H9 (cell line): Measurements from ENCODE around the gene IL16. TPM values are rescaled to one million over a fixed set of nuclear protein-coding genes. Genes with fewer than 3 reads are reported as not detected.

Experiments
- DNase-seq: peaks from one replicate; pipeline ENCODE4 v3.0.0-alpha.2; 2017
- H2AFZ ChIP-seq: one replicate; pipeline ENCODE4 v1.6.1; 2013; ENCODE audit warnings: mild to moderate bottlenecking, low read length, control low read depth, moderate library complexity
- H2AK5ac ChIP-seq: 2 replicates; pipeline ENCODE4 v1.6.1; 2013; ENCODE audit warnings: low read length, control low read depth, mixed read lengths; ENCODE audit not compliant: insufficient read length
- H2BK120ac ChIP-seq: one replicate; pipeline ENCODE4 v1.6.1; 2013; ENCODE audit warnings: low read depth, mild to moderate bottlenecking, low read length, control low read depth, inconsistent platforms; ENCODE audit not compliant: poor library complexity, severe bottlenecking
- H2BK12ac ChIP-seq: 2 replicates; pipeline ENCODE4 v1.6.1; 2013; ENCODE audit warnings: low read length, control low read depth, mixed read lengths, low read depth; ENCODE audit not compliant: insufficient read length
- H2BK15ac ChIP-seq: 2 replicates; pipeline ENCODE4 v1.6.1; 2013; ENCODE audit warnings: low read depth, low read length, control low read depth
- H2BK20ac ChIP-seq: one replicate; pipeline ENCODE4 v1.6.1; 2013; ENCODE audit warnings: low read depth, mild to moderate bottlenecking, low read length, control low read depth, inconsistent platforms; ENCODE audit not compliant: poor library complexity, severe bottlenecking
- H2BK5ac ChIP-seq: 2 replicates; pipeline ENCODE4 v1.6.1; 2013; ENCODE audit warnings: low read length, control low read depth, mixed read lengths; ENCODE audit not compliant: insufficient read length
- H3K14ac ChIP-seq: 2 replicates; pipeline ENCODE4 v1.6.1; 2013; ENCODE audit warnings: low read length, control low read depth; ENCODE audit not compliant: insufficient read depth
- H3K18ac ChIP-seq: 2 replicates; pipeline ENCODE4 v1.6.1; 2013; ENCODE audit warnings: low read depth, mild to moderate bottlenecking, mixed read lengths, low read length, control low read depth; ENCODE audit not compliant: insufficient read length
- H3K23ac ChIP-seq: 2 replicates; pipeline ENCODE4 v1.6.1; 2013; ENCODE audit warnings: low read length, control low read depth, mixed read lengths, low read depth; ENCODE audit not compliant: insufficient read length
- H3K23me2 ChIP-seq: 2 replicates; pipeline ENCODE4 v1.6.1; 2013; ENCODE audit warnings: low read depth, mild to moderate bottlenecking, mixed read lengths, low read length, control low read depth; ENCODE audit not compliant: insufficient read length, poor library complexity, severe bottlenecking
- H3K27ac ChIP-seq: 2 replicates; pipeline ENCODE4 v1.5.1; 2013; ENCODE audit warnings: low read length, control low read depth, mixed read lengths, low read depth; ENCODE audit not compliant: insufficient read length
- H3K27me3 ChIP-seq: 2 replicates; pipeline ENCODE4 v1.6.1; 2013; ENCODE audit warnings: low read length, control low read depth, inconsistent platforms; ENCODE audit not compliant: insufficient read depth
- H3K4ac ChIP-seq: 2 replicates; pipeline ENCODE4 v1.6.1; 2013; ENCODE audit warnings: low read depth, mild to moderate bottlenecking, control low read depth, inconsistent platforms, low read length, moderate library complexity
- H3K4me1 ChIP-seq: 2 replicates; pipeline ENCODE4 v1.6.1; 2013; ENCODE audit warnings: low read length, control low read depth, inconsistent platforms; ENCODE audit not compliant: insufficient read depth
- H3K4me2 ChIP-seq: 2 replicates; pipeline ENCODE4 v1.6.1; 2013; ENCODE audit warnings: low read length, control low read depth, mixed read lengths; ENCODE audit not compliant: insufficient read length, insufficient read depth
- H3K56ac ChIP-seq: 2 replicates; pipeline ENCODE4 v1.6.1; 2013; ENCODE audit warnings: low read depth, mild to moderate bottlenecking, mixed read lengths, low read length, control low read depth; ENCODE audit not compliant: insufficient read length
- H3K79me1 ChIP-seq: 2 replicates; pipeline ENCODE4 v1.6.1; 2013; ENCODE audit warnings: low read depth, mild to moderate bottlenecking, moderate library complexity, low read length, control low read depth, inconsistent platforms; ENCODE audit not compliant: insufficient read depth, poor library complexity, severe bottlenecking
- H3K79me2 ChIP-seq: 2 replicates; pipeline ENCODE4 v1.6.1; 2013; ENCODE audit warnings: low read length, control low read depth, inconsistent platforms; ENCODE audit not compliant: insufficient read depth
- H3K9ac ChIP-seq: 2 replicates; pipeline ENCODE4 v1.6.1; 2013; ENCODE audit warnings: low read length, control low read depth, mixed read lengths; ENCODE audit not compliant: insufficient read length; ENCODE audit errors: extremely low read depth
- H3K9me3 ChIP-seq: one replicate; pipeline ENCODE4 v1.6.1; 2013; ENCODE audit warnings: low read depth, low read length, inconsistent platforms; ENCODE audit not compliant: control insufficient read depth
- H3T11ph ChIP-seq: one replicate; pipeline ENCODE4 v1.6.1; 2013; ENCODE audit warnings: mild to moderate bottlenecking, low read length, control low read depth, inconsistent platforms
- H4K20me1 ChIP-seq: one replicate; pipeline ENCODE4 v1.6.1; 2013; ENCODE audit not compliant: control insufficient read depth, insufficient read length, insufficient read depth
- H4K5ac ChIP-seq: 2 replicates; pipeline ENCODE4 v1.6.1; 2013; ENCODE audit warnings: low read depth, mild to moderate bottlenecking, mixed read lengths, low read length, control low read depth; ENCODE audit not compliant: insufficient read length
- H4K8ac ChIP-seq: replicated peaks from 2 replicates; pipeline ENCODE4 v1.6.1; 2013; ENCODE audit warnings: low read length, control low read depth, mixed read lengths, low read depth; ENCODE audit not compliant: insufficient read length
- H4K91ac ChIP-seq: 2 replicates; pipeline ENCODE4 v1.6.1; 2013; ENCODE audit warnings: low read depth, mild to moderate bottlenecking, moderate library complexity, mixed read lengths, low read length, control low read depth; ENCODE audit not compliant: insufficient read length
- H3K27ac Mint-ChIP-seq, 3 experiments: 2 replicates in 2 of 3; 3 replicates in 1 of 3; pipeline ENCODE4 v1.8.0; 2020 to 2021; ENCODE audit warnings: mixed read lengths in 3 of 3, mild to moderate bottlenecking in 1 of 3, moderate library complexity in 1 of 3
- H3K27me3 Mint-ChIP-seq: 2 replicates; pipeline ENCODE4 v1.8.0; 2021; ENCODE audit warnings: low read depth, mild to moderate bottlenecking, moderate library complexity, mixed read lengths
- H3K36me3 Mint-ChIP-seq, 3 experiments: 2 replicates in 2 of 3; 3 replicates in 1 of 3; pipeline ENCODE4 v1.8.0; 2020 to 2021; ENCODE audit warnings: low read depth in 3 of 3, mixed read lengths in 3 of 3; ENCODE audit not compliant: insufficient read depth in 1 of 3
- H3K4me1 Mint-ChIP-seq, 2 experiments: 2 replicates each; pipeline ENCODE4 v1.8.0; 2020; ENCODE audit warnings: mixed read lengths in 2 of 2
- H3K4me3 Mint-ChIP-seq, 2 experiments: 2 replicates in 1 of 2; 3 replicates in 1 of 2; pipeline ENCODE4 v1.8.0; 2020 to 2021; ENCODE audit warnings: mild to moderate bottlenecking in 2 of 2, mixed read lengths in 2 of 2, moderate library complexity in 1 of 2
- H3K9me3 Mint-ChIP-seq, 2 experiments: 2 replicates in 1 of 2; 3 replicates in 1 of 2; pipeline ENCODE4 v1.8.0; 2020; ENCODE audit warnings: mild to moderate bottlenecking in 2 of 2, mixed read lengths in 2 of 2, moderate library complexity in 1 of 2
- CTCF ChIP-seq: fragments of 200-600 bp; sonication (generic); conservative IDR thresholded peaks from 3 replicates; pipeline ENCODE4 v1.8.0; 2021; ENCODE audit warnings: antibody characterized with exemption, mild to moderate bottlenecking
- WGBS: extraction: QIAGEN DNeasy Blood & Tissue Kit; methylation state at CpG from one replicate; pipeline ENCODE4 v1.1.7; 2013; ENCODE audit warnings: missing lambda C conversion rate, low lambda C conversion rate, mixed read lengths; ENCODE audit not compliant: insufficient read length; ENCODE audit errors: extremely low coverage; 5-methylcytosine and 5-hydroxymethylcytosine counted together
- total RNA-seq: library from RNA; stranded (reverse); gene quantifications from 2 replicates; pipeline ENCODE4 v1.2.1, GENCODE V29; 2021

IL16 gene
- total RNA-seq, 1 experiment from 2014 or later: 0.28 TPM

- no peak overlapping the region for H3T11ph ChIP-seq
- no peak overlapping the region for H2BK20ac ChIP-seq
- H3K27ac ChIP-seq: no peak overlapping the region
- no peak overlapping the region for H3K9ac ChIP-seq
- H4K5ac ChIP-seq: no peak overlapping the region
- DNase-seq: no peak
- H2AK5ac ChIP-seq: no peak overlapping the region
- no peak overlapping the region for H4K91ac ChIP-seq
- Mint-ChIP-seq H3K4me1 (peaks cover 14 to 16% of the 10 kb centered on the region in 2 experiments), H3K27me3 (peaks cover 3% of the 10 kb centered on the region), H3K4me3 (no peak overlapping the region), H3K9me3 (no peaks in the 10 kb centered on the region; a peak in 1 of 5 replicates), H3K36me3 (no peaks in the 10 kb centered on the region), H3K27ac (no peak overlapping the region)
- WGBS: no CpG with 5 or more reads among the region's 3 CpGs
- H3K27me3 ChIP-seq: no peaks in the 10 kb centered on the region
- H2BK5ac ChIP-seq: no peak overlapping the region
- no peaks in the 10 kb centered on the region for H3K23me2 ChIP-seq
- no peak overlapping the region for H3K4ac ChIP-seq
- H3K23ac ChIP-seq: no peak overlapping the region
- no peak overlapping the region for H3K18ac ChIP-seq
- no peak overlapping the region for H2BK120ac ChIP-seq
- no peak overlapping the region for H2BK15ac ChIP-seq
- no peak overlapping the region for H2BK12ac ChIP-seq
- no peaks in the 10 kb centered on the region for H4K20me1 ChIP-seq
- H3K56ac ChIP-seq: no peak overlapping the region
- H3K14ac ChIP-seq: no peak overlapping the region
- no peak for TF ChIP-seq CTCF
- no peak overlapping the region for H3K4me2 ChIP-seq
- H3K4me1 ChIP-seq: peaks cover 3% of the 10 kb centered on the region; the same call in 1 of the 2 replicates
- H3K79me2 ChIP-seq: no peaks in the 10 kb centered on the region
- H2AFZ ChIP-seq: no peak overlapping the region
- H3K9me3 ChIP-seq: no peaks in the 10 kb centered on the region
- H4K8ac ChIP-seq: no peak overlapping the region
- H3K79me1 ChIP-seq: no peaks in the 10 kb centered on the region
These were observed 73.5 kb downstream of the IL16 start for GRCh38 chr15:81270188-81270587.
